Esophagus (tissue), 2 donors: ENCODE measurements around the gene MCF2L2. TPM values are rescaled to one million over a fixed set of nuclear protein-coding genes. Genes with fewer than 3 reads are reported as not detected.
"Not testable (repeated sequence)": the region's sequence is repeated elsewhere in the genome, so short reads cannot be mapped to it uniquely, and the experiment has no call there.

Experiments used
- H3K27ac ChIP-seq, 2 donors: one replicate each; pipeline ENCODE4 v1.5.1; 2013; ENCODE audit warnings: low read depth in 2 of 2, mild to moderate bottlenecking in 2 of 2, inconsistent platforms in 1 of 2, low read length in 1 of 2, moderate library complexity in 1 of 2
- H3K27me3 ChIP-seq, 2 donors: one replicate each; pipeline ENCODE4 v1.6.1; 2013; ENCODE audit warnings: low read length in 2 of 2, control low read depth in 1 of 2, mild to moderate bottlenecking in 1 of 2; ENCODE audit not compliant: insufficient read depth in 2 of 2, control insufficient read depth in 1 of 2
- H3K36me3 ChIP-seq, 2 donors: one replicate each; pipeline ENCODE4 v1.6.1; 2013; ENCODE audit warnings: low read length in 1 of 2; ENCODE audit not compliant: control insufficient read depth in 2 of 2, insufficient read depth in 2 of 2
- H3K4me1 ChIP-seq, 2 donors: one replicate each; pipeline ENCODE4 v1.6.1; 2013; ENCODE audit warnings: low read length in 1 of 2; ENCODE audit not compliant: control insufficient read depth in 2 of 2, insufficient read depth in 2 of 2
- H3K4me3 ChIP-seq, 2 donors: one replicate each; pipeline ENCODE4 v1.5.1; 2013; ENCODE audit warnings: low read length in 2 of 2, mild to moderate bottlenecking in 2 of 2, low read depth in 1 of 2, moderate library complexity in 1 of 2
- H3K9me3 ChIP-seq, 2 donors: one replicate each; pipeline ENCODE4 v1.6.1; 2013; ENCODE audit warnings: mild to moderate bottlenecking in 2 of 2, low read depth in 1 of 2, low read length in 1 of 2, moderate library complexity in 1 of 2; ENCODE audit not compliant: control insufficient read depth in 2 of 2, insufficient read depth in 1 of 2
- WGBS, 2 donors: extraction: QIAGEN DNeasy Blood & Tissue Kit; methylation state at CpG; one replicate each; pipeline ENCODE4 v1.1.7; 2013; 5-methylcytosine and 5-hydroxymethylcytosine counted together
- polyA plus RNA-seq, 2 donors: library from polyadenylated mRNA; stranded (reverse); fragments of 200-250 nt; gene quantifications; one replicate each; pipeline ENCODE4 v1.2.3, GENCODE V29; 2013
- donor health status: healthy with polysubstance abuse.
- donor health status: Bipolar disorder and iron deficiency.

MCF2L2 gene
- polyA plus RNA-seq, 2 donors = 0.21 to 0.26 TPM

DNA sequence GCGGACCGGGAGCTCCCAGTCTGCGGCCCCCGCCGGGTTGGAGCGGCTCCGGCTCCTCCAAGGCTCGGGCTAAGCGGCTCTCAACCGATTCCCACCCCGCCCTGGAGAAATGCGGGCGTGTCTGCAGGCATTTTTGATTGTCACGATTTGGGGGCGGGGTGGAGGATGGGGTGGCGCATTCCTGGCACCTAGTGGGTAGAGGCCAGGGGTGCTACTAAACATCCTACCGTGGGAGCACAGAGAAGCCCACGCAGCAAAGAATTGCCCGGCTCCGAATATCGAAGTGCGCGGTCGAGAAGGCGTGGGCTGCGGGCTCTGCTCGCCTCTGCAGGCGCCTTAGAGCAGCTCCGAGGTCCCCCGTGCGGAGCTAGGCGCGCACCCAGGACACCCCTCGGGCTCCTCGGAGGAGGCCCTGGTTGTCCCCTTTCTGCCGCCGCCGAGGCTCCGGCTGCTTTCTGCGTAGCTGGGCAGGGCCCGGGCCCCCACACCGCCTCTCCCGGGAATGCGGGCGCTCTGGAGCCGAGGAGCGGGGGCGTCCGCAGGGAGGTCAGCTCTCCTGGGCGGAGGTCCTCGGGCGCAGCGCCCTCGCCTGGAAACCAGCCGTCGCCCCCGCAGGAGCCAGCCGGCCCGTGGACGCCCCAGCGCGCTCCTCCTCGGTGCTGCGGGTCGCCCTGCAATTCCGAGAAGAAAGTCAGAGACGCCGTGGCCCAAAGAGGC lies 249.4 kb downstream of the MCF2L2 start:
- Histone ChIP-seq H3K4me3 (peak overlapping the region; percentile 53 to 61), H3K4me1 (peaks cover 4 to 9% of the 10 kb centered on the region in 2 donors), H3K27ac (no peak overlapping the region), H3K27me3 (no peaks in the 10 kb centered on the region), H3K36me3 (no peaks in the 10 kb centered on the region), H3K9me3 (no peaks in the 10 kb centered on the region)
- 1% methylated on average over 61 to 68 of the region's 68 CpGs for WGBS, 2 donors

DNA sequence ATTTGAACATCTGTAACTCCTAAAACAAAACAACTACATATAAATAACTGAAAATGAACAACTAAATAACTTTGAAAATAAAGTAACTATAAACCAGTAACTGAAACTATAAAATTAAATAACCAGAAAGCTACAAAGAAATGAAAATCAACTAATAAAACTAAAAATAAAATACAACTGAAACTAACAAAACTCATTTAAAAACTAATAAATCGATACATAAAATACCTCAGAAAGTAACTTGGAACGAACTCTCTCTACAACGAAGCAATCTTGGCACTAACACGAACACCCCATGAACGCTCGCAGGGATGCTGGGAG lies 249.9 kb downstream of the MCF2L2 start:
- no peaks in the 10 kb centered on the region for H3K9me3 ChIP-seq
- H3K4me3 ChIP-seq = peak overlapping the region in 1 of 2 donors; percentile 61
- H3K27me3 ChIP-seq = no peaks in the 10 kb centered on the region
- WGBS, 2 donors = 6% methylated on average over 6 of the region's 6 CpGs
- H3K4me1 ChIP-seq = peaks cover 4 to 9% of the 10 kb centered on the region in 2 donors
- no peaks in the 10 kb centered on the region for H3K36me3 ChIP-seq
- H3K27ac ChIP-seq = no peak overlapping the region

DNA sequence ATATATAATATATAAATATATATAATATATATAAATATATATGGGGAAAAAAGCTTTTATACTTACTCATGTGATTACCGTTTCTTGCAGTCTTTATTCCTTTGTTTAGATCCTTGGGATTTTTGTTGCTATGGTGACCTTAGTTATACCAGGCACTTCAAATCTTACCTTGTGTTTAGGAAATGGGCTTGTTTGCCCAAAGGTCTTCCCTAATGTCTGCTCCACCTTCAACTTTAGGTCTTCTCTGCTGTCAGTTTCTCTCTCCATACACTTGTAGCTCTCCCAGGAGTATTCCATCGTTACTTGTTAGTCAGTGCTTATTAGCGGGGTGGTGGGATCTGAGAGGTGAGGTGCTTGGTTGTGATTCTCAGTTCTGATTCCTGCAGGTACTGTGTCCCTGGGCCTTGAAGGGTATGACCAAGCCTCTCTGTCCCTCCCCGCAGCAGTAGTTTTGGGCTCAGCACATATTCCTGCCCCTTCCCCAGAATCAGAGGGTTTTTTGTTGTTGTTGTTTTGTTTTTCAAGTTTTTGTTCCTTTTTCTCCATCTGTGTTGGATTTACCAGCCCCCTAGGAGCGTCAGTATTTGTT lies 256.3 kb downstream of the MCF2L2 start:
- H3K9me3 ChIP-seq = no peaks in the 10 kb centered on the region
- no peaks in the 10 kb centered on the region for H3K36me3 ChIP-seq
- no peak overlapping the region for H3K27ac ChIP-seq
- 80% methylated on average over 5 of the region's 5 CpGs for WGBS, 2 donors
- H3K27me3 ChIP-seq = no peaks in the 10 kb centered on the region
- H3K4me1 ChIP-seq = no peaks in the 10 kb centered on the region
- H3K4me3 ChIP-seq = no peak overlapping the region

DNA sequence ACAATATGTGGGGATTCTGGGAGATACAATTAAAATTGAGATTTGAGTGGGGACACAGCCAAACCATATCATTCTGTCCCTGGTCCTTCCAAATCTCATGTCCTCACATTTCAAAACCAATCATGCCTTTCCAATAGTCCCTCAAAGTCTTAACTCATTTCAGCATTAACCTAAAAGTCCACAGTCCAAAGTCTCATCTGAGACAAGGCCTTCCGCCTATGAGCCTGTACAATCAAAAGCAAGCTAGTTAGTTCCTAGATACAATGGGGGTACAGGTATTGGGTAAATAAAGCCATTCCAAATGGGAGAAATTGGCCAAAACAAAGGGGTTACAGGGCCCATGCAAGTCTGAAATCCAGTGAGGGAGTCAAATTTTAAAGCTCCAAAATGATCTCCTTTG lies 260.4 kb downstream of the MCF2L2 start:
- 87 to 97% methylated on average over 1 of the region's 1 CpG for WGBS, 2 donors
- H3K36me3 ChIP-seq, H3K4me1 ChIP-seq, H3K9me3 ChIP-seq, H3K27me3 ChIP-seq, H3K27ac ChIP-seq, H3K4me3 ChIP-seq: not testable (repeated sequence)

DNA sequence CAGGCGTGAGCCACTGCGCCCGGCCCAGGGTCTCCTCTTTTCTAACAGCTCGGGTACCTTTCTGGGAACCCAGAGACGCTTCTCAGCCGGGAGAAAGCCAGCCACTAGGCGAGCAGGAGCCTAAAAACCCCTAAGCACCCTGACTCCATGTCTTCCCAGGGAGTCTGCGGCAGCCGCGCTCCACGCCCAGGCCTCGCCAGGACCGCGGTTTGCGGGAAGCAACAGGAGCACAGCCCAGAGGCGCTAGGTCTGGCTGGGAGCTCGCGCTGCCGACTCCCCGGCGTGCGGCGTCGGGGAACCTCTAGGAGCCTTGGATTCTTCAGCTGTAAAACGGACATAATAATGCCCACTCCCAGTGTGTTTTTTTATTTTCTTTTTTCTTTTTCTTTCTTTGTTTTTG lies 264.9 kb downstream of the MCF2L2 start:
- H3K27me3 ChIP-seq = no peaks in the 10 kb centered on the region
- H3K27ac ChIP-seq = no peak overlapping the region
- H3K36me3 ChIP-seq = no peaks in the 10 kb centered on the region
- 86 to 88% methylated on average over 25 of the region's 25 CpGs for whole genome bisulfite sequencing, 2 donors
- H3K4me1 ChIP-seq = no peaks in the 10 kb centered on the region
- no peaks in the 10 kb centered on the region for H3K9me3 ChIP-seq
- no peak overlapping the region for H3K4me3 ChIP-seq

DNA sequence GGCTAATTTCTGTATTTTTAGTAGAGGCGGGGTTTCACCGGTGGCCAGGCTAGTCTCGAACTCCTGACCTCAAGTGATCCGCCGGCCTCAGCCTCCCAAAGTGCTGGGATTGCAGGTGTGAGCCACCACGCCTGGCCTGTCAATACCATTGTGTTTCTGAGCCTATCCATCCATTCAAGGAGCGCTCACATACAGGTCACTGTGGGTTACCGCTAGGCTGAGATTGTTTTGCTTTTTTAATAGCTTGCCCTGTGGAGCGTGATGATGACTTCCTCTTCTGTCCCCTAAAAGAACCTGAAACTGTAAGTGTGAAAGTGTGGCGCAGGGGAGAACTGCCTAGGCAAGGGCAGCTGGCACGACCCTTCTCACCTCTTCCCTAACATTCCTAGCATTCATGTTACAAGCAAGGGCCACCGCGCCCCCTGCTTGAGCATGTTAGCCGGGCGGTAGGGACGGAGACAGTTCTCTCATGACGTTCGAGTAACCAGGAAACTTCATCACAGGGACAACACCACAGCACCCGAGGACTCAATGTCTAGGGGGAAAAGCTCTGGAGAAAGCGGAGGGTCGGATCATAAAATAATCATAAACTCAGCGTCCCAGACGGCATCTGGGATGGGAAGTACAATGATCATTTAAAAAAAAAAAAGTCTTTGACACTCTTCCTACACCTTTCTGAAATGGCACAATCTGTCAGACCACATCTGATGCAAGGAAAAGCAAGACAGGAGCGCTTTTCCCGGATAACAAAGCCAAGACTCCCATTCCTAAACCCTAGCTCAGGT lies 266.7 kb downstream of the MCF2L2 start:
- no peaks in the 10 kb centered on the region for H3K27me3 ChIP-seq
- no peaks in the 10 kb centered on the region for H3K4me1 ChIP-seq
- peak overlapping the region; percentile 74 to 77 for H3K4me3 ChIP-seq
- 40 to 42% methylated on average over 25 of the region's 25 CpGs for WGBS, 2 donors
- H3K27ac ChIP-seq = no peak overlapping the region
- H3K36me3 ChIP-seq = no peaks in the 10 kb centered on the region
- H3K9me3 ChIP-seq = no peaks in the 10 kb centered on the region

DNA sequence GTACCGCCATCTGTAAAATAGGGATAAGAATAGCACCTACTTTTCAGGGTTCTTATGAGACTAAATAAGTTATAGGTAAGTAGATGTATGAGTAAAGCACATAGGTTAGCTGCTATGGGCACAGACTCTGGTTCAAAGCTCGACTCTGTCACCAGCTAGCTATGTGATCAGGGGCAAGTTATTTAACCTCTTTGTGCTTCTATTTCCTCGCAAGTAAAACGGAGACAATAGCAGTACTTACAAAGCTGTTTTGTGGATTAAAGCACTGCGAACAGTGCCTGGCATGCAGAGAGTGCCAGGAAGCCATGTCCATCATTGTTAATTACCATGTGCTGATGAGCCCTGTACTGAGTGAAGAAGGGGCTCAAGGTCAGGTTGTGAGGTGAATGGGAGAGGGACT lies 267.8 kb downstream of the MCF2L2 start:
- Histone ChIP-seq H3K27ac (no peak overlapping the region), H3K4me3 (no peak overlapping the region), H3K36me3 (no peaks in the 10 kb centered on the region), H3K4me1 (no peaks in the 10 kb centered on the region), H3K9me3 (no peaks in the 10 kb centered on the region), H3K27me3 (no peaks in the 10 kb centered on the region)
- 74 to 77% methylated on average over 5 of the region's 5 CpGs for WGBS, 2 donors

DNA sequence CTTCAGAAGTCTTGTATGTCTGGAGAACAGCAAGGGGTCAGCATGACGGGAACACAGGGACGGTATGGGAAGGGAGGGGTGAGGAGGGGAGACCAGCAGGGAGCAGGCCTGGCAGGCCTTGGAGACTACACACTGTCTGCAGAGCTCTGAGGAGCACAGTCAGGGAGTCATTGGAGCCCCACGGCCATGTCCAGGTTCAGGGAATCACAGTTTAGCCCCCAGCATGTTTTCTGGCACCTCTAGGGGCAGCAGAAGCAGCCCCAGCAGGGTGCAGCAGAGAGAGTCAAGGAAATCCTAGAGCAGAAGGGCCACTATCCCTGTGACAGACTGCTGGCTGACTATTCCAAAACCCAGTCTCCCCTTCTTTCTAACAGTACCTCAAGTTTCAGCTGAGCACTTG lies 269.1 kb downstream of the MCF2L2 start:
- WGBS, 2 donors = 79 to 86% methylated on average over 3 of the region's 3 CpGs
- H3K4me1 ChIP-seq = no peaks in the 10 kb centered on the region
- no peak overlapping the region for H3K4me3 ChIP-seq
- no peaks in the 10 kb centered on the region for H3K9me3 ChIP-seq
- H3K27me3 ChIP-seq = no peaks in the 10 kb centered on the region
- no peak overlapping the region for H3K27ac ChIP-seq
- no peaks in the 10 kb centered on the region for H3K36me3 ChIP-seq

DNA sequence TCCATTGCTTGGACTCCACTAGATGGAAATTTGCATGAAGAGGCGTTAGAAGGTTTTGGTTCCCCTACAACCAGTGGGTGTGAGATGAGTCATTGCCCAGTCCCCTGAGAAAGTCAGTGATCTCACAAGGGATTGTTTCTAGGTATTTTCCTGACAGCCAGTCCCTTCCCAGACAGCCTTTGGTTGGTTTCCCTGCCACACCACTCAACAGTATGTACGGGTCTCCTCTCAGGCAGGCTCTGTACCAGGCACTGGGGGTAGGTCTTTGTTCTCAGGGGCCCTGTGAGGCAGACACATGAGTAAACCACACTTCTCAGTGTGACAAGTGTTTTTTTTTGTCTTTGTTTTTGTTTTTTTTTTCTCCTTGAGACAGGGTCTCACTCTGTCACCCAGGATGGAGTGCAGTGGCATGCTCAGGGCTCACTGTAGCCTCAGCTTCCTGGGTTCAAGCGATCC lies 269.8 kb downstream of the MCF2L2 start:
- Histone ChIP-seq H3K27ac (no peak overlapping the region), H3K4me3 (no peak overlapping the region), H3K36me3 (no peaks in the 10 kb centered on the region), H3K4me1 (no peaks in the 10 kb centered on the region), H3K9me3 (no peaks in the 10 kb centered on the region), H3K27me3 (no peaks in the 10 kb centered on the region)
- 55 to 67% methylated on average over 3 of the region's 3 CpGs for WGBS, 2 donors
